ENCODE results near the gene SLC16A7.

GRCh38 chr12:59811991-59812390 lies 216.2 kb downstream of the SLC16A7 start:
- no peak for TF ChIP-seq CTCF (conservative IDR thresholded peaks at IDR 0.05)
- TF ChIP-seq EZH2 (IDR thresholded peaks at IDR 0.05; ENCODE audit: low read depth): no peak
